Spleen (tissue), 7 donors: ENCODE results near the gene SGIP1.

Experiments used
- POLR2A ChIP-seq, 3 donors: fragments of 450-650 bp; IDR thresholded peaks; one replicate each; pipeline ENCODE4 v1.5.1; 2017; ENCODE audit warnings: antibody characterized with exemption in 3 of 3, mild to moderate bottlenecking in 1 of 3
- POLR2AphosphoS5 ChIP-seq, 3 donors: sonication (generic); formaldehyde crosslinking; IDR thresholded peaks; one replicate each; pipeline ENCODE4 v1.5.1; 2017; ENCODE audit warnings: antibody characterized with exemption in 3 of 3
- TF ChIP-seq, protein P1 (sequence below), 11 experiments: fragments of 200-600 bp in 7 of 11; fragments of 450-650 bp in 4 of 11; sonication (generic) in 4 of 11; IDR thresholded peaks in 8 of 11; conservative IDR thresholded peaks in 3 of 11; 1 replicate in 7 of 11; 2 replicates in 4 of 11; pipeline versions ENCODE4 v1.4.0 to v1.8.0; 2016 to 2021; ENCODE audit warnings: antibody characterized with exemption in 11 of 11, inconsistent platforms in 4 of 11, mild to moderate bottlenecking in 1 of 11
- donor health status: DM: no; HTN: no; CAD: no; lungs with moderate emphysema.
- donor health status: DM: no; HTN: no; CAD: no.
- donor health status: DM: no; HTN: no; CAD: no.

DNA sequence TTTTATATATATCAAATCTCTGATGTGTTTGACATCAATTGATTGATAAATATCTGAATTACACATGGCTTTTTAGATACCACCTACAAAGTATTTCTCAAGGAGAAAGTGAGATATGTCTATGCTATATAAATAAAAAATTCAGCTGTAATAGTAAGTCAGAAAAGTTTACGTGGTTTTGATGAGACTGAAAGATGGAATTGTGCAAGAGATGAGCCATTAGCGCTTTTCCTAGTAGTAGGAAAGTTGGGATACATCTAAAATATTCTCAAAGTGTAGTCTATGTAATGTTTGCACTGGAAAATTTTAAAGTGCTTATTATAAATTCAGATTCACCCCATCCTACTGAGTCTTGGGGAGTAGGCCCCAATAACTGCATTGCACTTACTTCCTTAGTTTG is 49.1 kb downstream of the SGIP1 start:
- TF ChIP-seq, protein P1, sequence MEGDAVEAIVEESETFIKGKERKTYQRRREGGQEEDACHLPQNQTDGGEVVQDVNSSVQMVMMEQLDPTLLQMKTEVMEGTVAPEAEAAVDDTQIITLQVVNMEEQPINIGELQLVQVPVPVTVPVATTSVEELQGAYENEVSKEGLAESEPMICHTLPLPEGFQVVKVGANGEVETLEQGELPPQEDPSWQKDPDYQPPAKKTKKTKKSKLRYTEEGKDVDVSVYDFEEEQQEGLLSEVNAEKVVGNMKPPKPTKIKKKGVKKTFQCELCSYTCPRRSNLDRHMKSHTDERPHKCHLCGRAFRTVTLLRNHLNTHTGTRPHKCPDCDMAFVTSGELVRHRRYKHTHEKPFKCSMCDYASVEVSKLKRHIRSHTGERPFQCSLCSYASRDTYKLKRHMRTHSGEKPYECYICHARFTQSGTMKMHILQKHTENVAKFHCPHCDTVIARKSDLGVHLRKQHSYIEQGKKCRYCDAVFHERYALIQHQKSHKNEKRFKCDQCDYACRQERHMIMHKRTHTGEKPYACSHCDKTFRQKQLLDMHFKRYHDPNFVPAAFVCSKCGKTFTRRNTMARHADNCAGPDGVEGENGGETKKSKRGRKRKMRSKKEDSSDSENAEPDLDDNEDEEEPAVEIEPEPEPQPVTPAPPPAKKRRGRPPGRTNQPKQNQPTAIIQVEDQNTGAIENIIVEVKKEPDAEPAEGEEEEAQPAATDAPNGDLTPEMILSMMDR (IDR thresholded peaks at IDR 0.05 in 8 of 11, conservative IDR thresholded peaks at IDR 0.05 in 3 of 11), result no peak
- TF ChIP-seq POLR2A (IDR thresholded peaks at IDR 0.05), result no peak
- no peak for TF ChIP-seq POLR2AphosphoS5 (IDR thresholded peaks at IDR 0.05)
